GM12892 (cell line): Measurements from ENCODE around the gene TRIP11.

Experiments
- DNase-seq: peaks from one replicate; pipeline ENCODE4 v3.0.0; 2011; ENCODE audit not compliant: insufficient read length
- FAIRE-seq: peaks from 2 replicates; lab custom pipeline; 2011; peaks lifted over from hg19 to GRCh38; lab: Jason Lieb, UNC
- POLR2A ChIP-seq: IDR thresholded peaks from 2 replicates; pipeline ENCODE4 v1.6.1; 2011; ENCODE audit warnings: low read depth, low read length, control low read depth
- POLR2AphosphoS5 ChIP-seq: IDR thresholded peaks from 2 replicates; pipeline ENCODE4 v1.6.1; 2011; ENCODE audit warnings: low read depth, low read length, control low read depth
- TAF1 ChIP-seq: IDR thresholded peaks from 2 replicates; pipeline ENCODE4 v1.6.1; 2011; ENCODE audit warnings: low read depth, mild to moderate bottlenecking, control low read depth, low read length, borderline replicate concordance

Gene TRIP11

GRCh38 chr14:92035890-92036289 is 4.0 kb downstream of the TRIP11 start:
- peak; percentile 17 for FAIRE-seq
- no peak for DNase-seq
- TF ChIP-seq POLR2A (no peak), TAF1 (no peak), POLR2AphosphoS5 (no peak)

GRCh38 chr14:92033906-92034687 is 5.8 kb downstream of the TRIP11 start:
- TF ChIP-seq TAF1, result no peak
- no peak for TF ChIP-seq POLR2AphosphoS5
- no peak for TF ChIP-seq POLR2A
- no peak for FAIRE-seq

DNA sequence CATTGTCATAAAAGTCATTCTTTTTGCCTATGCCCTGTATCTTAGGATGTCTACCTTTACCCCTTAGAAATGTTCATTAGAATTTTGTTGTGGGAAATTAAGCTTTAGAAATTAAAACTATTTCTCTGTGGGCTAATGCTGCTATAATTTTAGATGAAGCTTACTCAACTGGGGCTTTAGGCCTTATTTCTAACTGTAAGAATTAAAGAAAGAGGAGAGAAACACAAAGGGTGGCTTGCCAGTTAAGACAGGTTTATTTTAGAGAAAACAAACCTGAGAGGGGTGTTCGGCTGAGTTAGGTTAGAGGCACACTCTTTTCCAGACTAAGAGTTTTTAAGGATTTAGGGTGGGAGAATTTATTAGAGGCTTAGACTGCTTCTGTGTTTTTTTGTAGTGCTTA is 6.4 kb downstream of the TRIP11 start:
- TF ChIP-seq TAF1 (no peak), POLR2A (no peak), POLR2AphosphoS5 (no peak)
- DNase-seq, result no peak
- FAIRE-seq, result no peak

More at GRCh38 chr14:92033906-92034687, 5.8 kb downstream of the TRIP11 start:
- DNase-seq, result no peak

DNA sequence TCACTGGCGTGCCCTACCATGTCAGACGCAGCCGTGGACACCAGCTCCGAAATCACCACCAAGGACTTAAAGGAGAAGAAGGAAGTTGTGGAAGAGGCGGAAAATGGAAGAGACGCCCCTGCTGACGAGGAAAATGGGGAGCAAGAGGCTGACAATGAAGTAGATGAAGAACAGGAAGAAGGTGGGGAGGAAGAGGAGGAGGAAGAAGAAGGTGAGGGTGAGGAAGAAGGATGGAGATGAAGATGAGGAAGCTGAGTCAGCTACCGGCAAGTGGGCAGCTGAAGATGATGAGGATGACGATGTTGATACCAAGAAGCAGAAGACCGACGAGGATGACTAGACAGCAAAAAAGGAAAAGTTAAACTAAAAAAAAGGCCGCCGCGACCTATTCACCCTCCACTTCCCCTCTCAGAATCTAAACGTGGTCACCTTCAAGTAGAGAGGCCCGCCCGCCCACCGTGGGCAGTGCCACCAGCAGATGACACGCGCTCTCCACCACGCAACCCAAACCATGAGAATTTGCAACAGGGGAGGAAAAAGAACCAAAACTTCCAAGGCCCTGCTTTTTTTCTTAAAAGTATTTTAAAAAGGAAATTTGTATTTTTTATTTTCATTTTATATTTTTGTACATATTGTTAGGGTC is 13.2 kb downstream of the TRIP11 start:
- TF ChIP-seq POLR2A (no peak), POLR2AphosphoS5 (no peak), TAF1 (no peak)

DNA sequence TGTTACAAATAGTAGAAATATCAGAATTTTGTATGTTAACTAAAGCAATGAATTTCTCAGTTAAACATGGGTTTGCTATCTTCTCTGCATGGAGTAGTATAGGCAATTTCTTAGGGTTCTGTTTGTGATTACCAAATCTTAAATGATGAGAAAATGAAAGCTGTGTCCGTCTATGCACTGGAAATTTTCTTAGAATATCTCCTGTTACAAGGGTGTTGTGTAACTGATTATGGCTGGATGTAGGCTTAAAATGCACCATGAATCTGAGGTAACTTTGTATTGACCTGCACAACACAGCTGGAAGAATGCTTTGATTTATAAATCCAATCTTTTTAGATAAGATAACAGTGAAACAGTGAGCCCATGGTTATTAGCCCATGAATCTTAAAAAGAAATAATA is 17.8 kb downstream of the TRIP11 start:
- DNase-seq (no peak), FAIRE-seq (no peak)
- TF ChIP-seq TAF1 (no peak), POLR2AphosphoS5 (no peak), POLR2A (no peak)

More for the DNA sequence above, 13.2 kb downstream of the TRIP11 start:
- FAIRE-seq (no peak), DNase-seq (no peak)

DNA sequence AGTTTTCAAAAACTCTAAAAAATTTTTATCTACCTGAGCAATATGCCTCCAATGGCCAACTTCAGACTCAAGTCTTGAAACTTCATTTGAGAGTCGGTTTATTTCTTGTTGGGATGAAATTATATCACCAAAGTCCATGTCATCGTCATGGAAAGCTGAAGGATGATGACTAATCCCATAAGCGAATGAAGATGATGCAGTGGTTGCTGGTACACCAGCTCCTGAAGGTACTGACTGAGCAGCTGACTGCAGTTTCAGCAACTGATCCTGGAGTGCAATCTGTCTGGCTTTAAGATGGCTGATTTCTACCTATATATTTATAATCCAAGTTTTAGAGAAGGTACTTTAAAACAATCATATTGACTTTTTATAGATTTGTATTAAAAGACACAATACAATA is 18.3 kb downstream of the TRIP11 start:
- TF ChIP-seq POLR2AphosphoS5 (no peak), TAF1 (no peak), POLR2A (no peak)
- FAIRE-seq (no peak), DNase-seq (no peak)

GRCh38 chr14:92014040-92014439 is 25.8 kb downstream of the TRIP11 start:
- TF ChIP-seq POLR2AphosphoS5 (no peak), TAF1 (no peak)
- no peak for DNase-seq
- FAIRE-seq, result no peak

DNA sequence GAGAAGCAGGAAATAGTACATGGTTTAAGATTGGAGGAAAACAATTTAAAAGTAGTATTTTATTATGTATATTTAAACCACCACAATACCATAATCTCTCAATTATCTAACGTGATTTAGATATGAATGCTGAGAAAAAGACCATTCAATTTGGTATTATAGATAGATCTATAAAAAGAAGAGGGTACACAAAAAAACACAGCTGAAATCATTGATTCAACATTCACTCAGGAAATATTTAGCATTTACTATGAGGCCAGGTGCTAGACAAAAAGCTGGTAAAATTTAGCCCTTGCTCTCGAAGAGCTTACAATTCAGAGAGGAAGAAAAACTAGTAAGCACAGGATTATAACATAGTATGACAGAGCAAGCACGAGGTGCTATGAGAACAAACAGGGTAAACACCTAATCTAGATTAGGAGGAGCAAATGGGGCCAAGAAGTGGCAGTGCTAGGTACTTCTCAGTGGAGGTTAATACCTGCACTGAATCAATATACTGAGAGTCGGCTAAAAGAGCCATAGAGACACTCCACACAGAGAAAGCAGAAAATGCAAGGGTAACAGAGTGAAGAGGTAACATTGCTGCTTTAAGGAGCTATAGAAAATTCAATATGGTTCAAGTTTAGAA is 27.6 kb downstream of the TRIP11 start:
- no peak for FAIRE-seq
- no peak for DNase-seq
- TF ChIP-seq POLR2AphosphoS5, result no peak
- no peak for TF ChIP-seq POLR2A
- no peak for TF ChIP-seq TAF1

DNA sequence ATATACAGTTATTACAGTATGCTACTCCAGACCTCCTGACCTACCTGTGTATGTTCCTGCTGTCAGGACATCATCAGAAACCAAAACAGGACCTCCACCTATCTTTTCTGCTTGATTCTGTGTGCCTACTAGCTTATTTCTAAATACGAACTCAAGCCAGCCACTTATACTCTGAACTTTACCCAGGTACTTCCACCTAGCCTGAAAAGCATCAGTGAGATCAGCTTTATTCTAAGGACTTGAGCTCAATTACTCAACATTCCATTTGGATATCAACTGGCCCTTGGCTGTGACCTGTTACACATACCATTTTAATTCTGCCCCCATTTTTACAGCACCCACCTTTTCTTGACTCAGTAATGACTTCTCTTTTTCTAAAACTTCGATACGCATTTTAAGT is 29.2 kb downstream of the TRIP11 start:
- FAIRE-seq (no peak), DNase-seq (no peak)
- TF ChIP-seq POLR2A (no peak), POLR2AphosphoS5 (no peak), TAF1 (no peak)

- no peak for DNase-seq
- TF ChIP-seq POLR2A (no peak), TAF1 (no peak), POLR2AphosphoS5 (no peak)
- FAIRE-seq, result no peak
Observed at GRCh38 chr14:92009604-92010003, 30.3 kb downstream of the TRIP11 start.

DNA sequence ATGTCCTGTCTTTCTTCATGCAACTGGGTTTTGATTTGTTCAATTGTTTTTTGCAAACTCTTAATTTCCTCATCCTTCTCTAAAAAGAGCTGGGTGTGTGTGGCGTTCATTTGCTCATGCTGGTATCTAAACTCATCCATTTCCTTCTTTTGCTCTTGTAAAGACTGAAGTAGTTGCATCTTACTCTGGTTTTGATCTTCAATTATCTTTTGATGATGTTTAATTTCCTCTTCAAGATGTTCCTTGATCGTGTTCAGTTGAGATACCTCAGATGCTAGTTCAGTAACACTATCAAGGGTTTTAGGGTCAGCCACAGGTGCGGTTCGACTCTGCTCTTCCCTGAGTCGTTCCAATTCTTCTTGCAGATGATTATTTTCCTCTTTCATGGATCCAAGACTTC is 34.8 kb downstream of the TRIP11 start:
- TF ChIP-seq POLR2A, result no peak
- no peak for TF ChIP-seq TAF1
- TF ChIP-seq POLR2AphosphoS5, result no peak
- FAIRE-seq (no peak), DNase-seq (no peak)

GRCh38 chr14:92004062-92004461 is 35.8 kb downstream of the TRIP11 start:
- TF ChIP-seq POLR2AphosphoS5, result no peak
- no peak for TF ChIP-seq POLR2A
- no peak for TF ChIP-seq TAF1
- DNase-seq (no peak), FAIRE-seq (no peak)
